Measurements from ENCODE around the gene PCDHA12. TPM values are rescaled to one million over a fixed set of nuclear protein-coding genes. Genes with fewer than 3 reads are reported as not detected.
"Not testable (repeated sequence)": the region's sequence is repeated elsewhere in the genome, so short reads cannot be mapped to it uniquely, and the experiment has no call there.

The PCDHA12 gene, protein sequence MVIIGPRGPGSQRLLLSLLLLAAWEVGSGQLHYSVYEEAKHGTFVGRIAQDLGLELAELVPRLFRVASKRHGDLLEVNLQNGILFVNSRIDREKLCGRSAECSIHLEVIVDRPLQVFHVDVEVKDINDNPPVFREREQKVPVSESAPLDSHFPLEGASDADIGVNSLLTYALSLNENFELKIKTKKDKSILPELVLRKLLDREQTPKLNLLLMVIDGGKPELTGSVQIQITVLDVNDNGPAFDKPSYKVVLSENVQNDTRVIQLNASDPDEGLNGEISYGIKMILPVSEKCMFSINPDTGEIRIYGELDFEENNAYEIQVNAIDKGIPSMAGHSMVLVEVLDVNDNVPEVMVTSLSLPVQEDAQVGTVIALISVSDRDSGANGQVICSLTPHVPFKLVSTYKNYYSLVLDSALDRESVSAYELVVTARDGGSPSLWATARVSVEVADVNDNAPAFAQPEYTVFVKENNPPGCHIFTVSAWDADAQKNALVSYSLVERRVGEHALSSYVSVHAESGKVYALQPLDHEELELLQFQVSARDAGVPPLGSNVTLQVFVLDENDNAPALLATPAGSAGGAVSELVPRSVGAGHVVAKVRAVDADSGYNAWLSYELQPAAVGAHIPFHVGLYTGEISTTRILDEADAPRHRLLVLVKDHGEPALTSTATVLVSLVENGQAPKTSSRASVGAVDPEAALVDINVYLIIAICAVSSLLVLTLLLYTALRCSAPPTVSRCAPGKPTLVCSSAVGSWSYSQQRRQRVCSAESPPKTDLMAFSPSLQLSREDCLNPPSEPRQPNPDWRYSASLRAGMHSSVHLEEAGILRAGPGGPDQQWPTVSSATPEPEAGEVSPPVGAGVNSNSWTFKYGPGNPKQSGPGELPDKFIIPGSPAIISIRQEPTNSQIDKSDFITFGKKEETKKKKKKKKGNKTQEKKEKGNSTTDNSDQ
- total RNA-seq (under 1 TPM in 3 of 4 donors, not detected in 1; 0.49 to 0.71 (median 0.54) TPM), polyA plus RNA-seq (under 1 TPM in 1 of 3 donors, not detected in 2; 0.06 TPM)

GRCh38 chr5:140875085-140876065, at the start of gene PCDHA12:
PCDHA12 (plus strand) TSS chr5:140875308; CDS start chr5:140875473, 165 bp downstream.
- TF ChIP-seq EP300 (IDR thresholded peaks at IDR 0.05) (no peak), CTCF (IDR thresholded peaks at IDR 0.05) (no peak)
- H3K36me3 ChIP-seq: no peaks in the 10 kb centered on the region
- intact Hi-C loops (cut with DNase I): no loop called here
- peaks cover 0 to 83% (median 4%) of the 10 kb centered on the region in 3 donors for H3K27me3 ChIP-seq
- peaks cover 16 to 30% (median 20%) of the 10 kb centered on the region in 4 donors for H3K9me3 ChIP-seq
- H3K4me1 ChIP-seq: no peaks in the 10 kb centered on the region
- 24 to 53% methylated on average over 47 of the region's 47 CpGs for WGBS, 2 donors
- H3K27ac ChIP-seq: peak within 1 kb of the TSS in 1 of 4 donors; percentile 36
- no peak within 1 kb of the TSS for H3K4me3 ChIP-seq
- DNase-seq: no peak

DNA sequence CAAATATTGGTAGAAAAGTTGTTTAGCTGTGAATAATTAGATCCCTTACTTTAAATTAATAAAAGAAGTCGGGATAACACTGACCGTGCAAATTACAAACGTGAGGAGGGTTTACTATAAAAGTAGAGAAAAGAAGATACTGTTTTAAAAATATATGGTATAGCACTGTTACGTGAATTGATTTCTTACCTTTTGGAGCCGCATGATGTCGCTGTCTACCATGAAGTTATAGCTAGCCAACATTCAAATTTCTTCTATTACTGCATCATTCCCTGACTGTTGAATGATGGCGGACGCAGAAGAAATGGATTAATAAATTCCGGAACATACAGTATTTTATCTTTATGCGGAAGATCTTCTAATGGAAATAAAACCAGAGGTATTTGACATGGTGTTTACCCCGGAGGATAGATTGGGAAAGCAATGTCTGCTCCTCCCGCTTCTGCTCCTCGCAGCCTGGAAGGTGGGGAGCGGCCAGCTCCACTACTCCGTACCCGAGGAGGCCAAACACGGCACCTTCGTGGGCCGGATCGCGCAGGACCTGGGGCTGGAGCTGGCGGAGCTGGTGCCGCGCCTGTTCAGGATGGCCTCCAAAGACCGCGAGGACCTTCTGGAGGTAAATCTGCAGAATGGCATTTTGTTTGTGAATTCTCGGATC, 47.3 kb upstream of the PCDHA12 start, which contains the start of gene PCDHA6:
Gene PCDHA6, plus strand, starts transcription at position 257 of the 658 bp plus-strand sequence. Its CDS starts 132 bp downstream, at position 389.
- H3K4me3 ChIP-seq: peak within 1 kb of the TSS in 1 of 4 donors; percentile 9
- no peaks in the 10 kb centered on the region for H3K4me1 ChIP-seq
- TF ChIP-seq POLR2AphosphoS5 (IDR thresholded peaks at IDR 0.05) (no peak), EP300 (IDR thresholded peaks at IDR 0.05) (no peak), CTCF (IDR thresholded peaks at IDR 0.05) (no peak), POLR2A (IDR thresholded peaks at IDR 0.05) (no peak)
- peaks cover 0 to 25% (median 13%) of the 10 kb centered on the region in 4 donors for H3K9me3 ChIP-seq
- no peak for DNase-seq
- no peak within 1 kb of the TSS for H3K27ac ChIP-seq
- intact Hi-C loops (cut with DNase I): no loop called here
- no peaks in the 10 kb centered on the region for H3K36me3 ChIP-seq
- peaks cover 0 to 66% (median under 1%) of the 10 kb centered on the region in 3 donors for H3K27me3 ChIP-seq
- 22 to 49% methylated on average over 27 of the region's 27 CpGs for WGBS, 2 donors

DNA sequence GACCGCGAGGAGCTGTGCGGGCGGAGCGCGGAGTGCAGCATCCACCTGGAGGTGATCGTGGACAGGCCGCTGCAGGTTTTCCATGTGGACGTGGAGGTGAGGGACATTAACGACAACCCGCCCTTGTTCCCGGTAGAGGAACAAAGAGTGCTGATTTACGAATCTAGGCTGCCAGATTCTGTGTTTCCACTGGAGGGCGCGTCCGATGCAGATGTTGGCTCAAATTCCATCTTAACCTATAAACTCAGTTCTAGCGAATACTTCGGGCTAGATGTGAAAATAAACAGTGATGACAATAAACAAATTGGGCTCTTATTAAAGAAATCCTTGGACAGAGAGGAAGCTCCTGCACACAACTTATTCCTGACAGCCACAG, 46.8 kb upstream of the PCDHA12 start:
- H3K36me3 ChIP-seq: no peaks in the 10 kb centered on the region
- intact Hi-C loops (cut with DNase I): no loop called here
- peak overlapping the region in 1 of 4 donors; percentile 9 for H3K4me3 ChIP-seq
- no peak overlapping the region for H3K27ac ChIP-seq
- peaks cover 0 to 22% (median 10%) of the 10 kb centered on the region in 4 donors for H3K9me3 ChIP-seq
- H3K4me1 ChIP-seq: no peaks in the 10 kb centered on the region
- no peak for DNase-seq
- peaks cover 0 to 66% (median 0%) of the 10 kb centered on the region in 3 donors for H3K27me3 ChIP-seq
- WGBS, 2 donors: 28 to 60% methylated on average over 18 of the region's 18 CpGs
- no peak for TF ChIP-seq POLR2AphosphoS5 (IDR thresholded peaks at IDR 0.05)
- no peak for TF ChIP-seq POLR2A (IDR thresholded peaks at IDR 0.05)
- TF ChIP-seq CTCF (IDR thresholded peaks at IDR 0.05): no peak
- no peak for TF ChIP-seq EP300 (IDR thresholded peaks at IDR 0.05)

GRCh38 chr5:140829511-140830501, 45.3 kb upstream of the PCDHA12 start:
- 54 to 81% methylated on average over 106 of the region's 106 CpGs for WGBS, 2 donors
- H3K36me3 ChIP-seq; H3K27ac ChIP-seq; intact Hi-C loops (cut with DNase I); H3K4me1 ChIP-seq; H3K4me3 ChIP-seq; DNase-seq: not testable (repeated sequence)
- Histone ChIP-seq H3K27me3 (peaks cover 0 to 64% (median 0%) of the 10 kb centered on the region in 3 donors), H3K9me3 (peaks cover 0 to 24% (median 14%) of the 10 kb centered on the region in 4 donors)
